22Rv1 (cell line): ENCODE measurements around the gene ADAMTS9.

Experiments
- ZFX ChIP-seq: fragments of 450-650 bp; IDR thresholded peaks from 2 replicates; pipeline ENCODE4 v1.6.1; 2017; ENCODE audit warnings: antibody characterized with exemption, borderline replicate concordance
- TF ChIP-seq, protein P1 (sequence below): fragments of 450-650 bp; IDR thresholded peaks from 2 replicates; pipeline ENCODE4 v1.5.1; 2017; ENCODE audit warnings: mild to moderate bottlenecking

DNA sequence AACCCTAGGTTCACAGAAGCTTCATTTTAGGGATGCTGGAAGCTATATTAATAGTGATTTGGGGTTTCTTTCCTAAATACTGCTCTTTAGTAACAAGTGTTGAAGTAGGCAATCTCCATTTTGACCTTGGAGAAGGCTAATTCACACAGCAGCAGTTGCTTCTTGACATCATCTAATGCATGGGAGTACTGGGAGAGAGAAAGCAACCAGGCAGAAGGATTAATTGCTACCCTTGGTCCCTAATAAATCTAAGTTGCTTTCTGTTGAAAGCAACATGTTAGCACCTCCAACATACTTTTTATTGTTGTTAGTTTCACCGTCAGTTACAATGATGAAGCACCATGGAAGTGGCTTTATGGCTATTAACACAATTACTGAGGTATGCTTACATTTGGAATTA is 96.2 kb downstream of the ADAMTS9 start:
- TF ChIP-seq, protein P1, sequence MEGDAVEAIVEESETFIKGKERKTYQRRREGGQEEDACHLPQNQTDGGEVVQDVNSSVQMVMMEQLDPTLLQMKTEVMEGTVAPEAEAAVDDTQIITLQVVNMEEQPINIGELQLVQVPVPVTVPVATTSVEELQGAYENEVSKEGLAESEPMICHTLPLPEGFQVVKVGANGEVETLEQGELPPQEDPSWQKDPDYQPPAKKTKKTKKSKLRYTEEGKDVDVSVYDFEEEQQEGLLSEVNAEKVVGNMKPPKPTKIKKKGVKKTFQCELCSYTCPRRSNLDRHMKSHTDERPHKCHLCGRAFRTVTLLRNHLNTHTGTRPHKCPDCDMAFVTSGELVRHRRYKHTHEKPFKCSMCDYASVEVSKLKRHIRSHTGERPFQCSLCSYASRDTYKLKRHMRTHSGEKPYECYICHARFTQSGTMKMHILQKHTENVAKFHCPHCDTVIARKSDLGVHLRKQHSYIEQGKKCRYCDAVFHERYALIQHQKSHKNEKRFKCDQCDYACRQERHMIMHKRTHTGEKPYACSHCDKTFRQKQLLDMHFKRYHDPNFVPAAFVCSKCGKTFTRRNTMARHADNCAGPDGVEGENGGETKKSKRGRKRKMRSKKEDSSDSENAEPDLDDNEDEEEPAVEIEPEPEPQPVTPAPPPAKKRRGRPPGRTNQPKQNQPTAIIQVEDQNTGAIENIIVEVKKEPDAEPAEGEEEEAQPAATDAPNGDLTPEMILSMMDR = no peak
- TF ChIP-seq ZFX = no peak
